LHCN-M2 (cell line): ENCODE measurements around the gene MMP20. TPM values are rescaled to one million over a fixed set of nuclear protein-coding genes. Genes with fewer than 3 reads are reported as not detected.

Experiments
- DNase-seq: peaks from one replicate; pipeline ENCODE4 v3.0.0-alpha.2; 2012; ENCODE audit warnings: low read depth
- total RNA-seq: library from RNA; depleted of rRNA; stranded (reverse); fragments of >200 nt; gene quantifications from 2 replicates; pipeline ENCODE4 v1.2.3, GENCODE V29; 2014

The MMP20 gene
- total RNA-seq, 1 experiment from 2014 or later, result not detected

GRCh38 chr11:102623128-102623527, 2.0 kb downstream of the MMP20 start:
- DNase-seq, result no peak

GRCh38 chr11:102622258-102622657, 2.9 kb downstream of the MMP20 start:
- no peak for DNase-seq

- DNase-seq, result peak; percentile 26
Observed at GRCh38 chr11:102620818-102621561, 4.1 kb downstream of the MMP20 start.

- no peak for DNase-seq
Observed at GRCh38 chr11:102620179-102620578, 5.0 kb downstream of the MMP20 start.

GRCh38 chr11:102617466-102618008, 7.6 kb downstream of the MMP20 start:
- DNase-seq, result no peak

GRCh38 chr11:102615894-102616432, 9.2 kb downstream of the MMP20 start:
- DNase-seq, result no peak

GRCh38 chr11:102615077-102615893, 9.8 kb downstream of the MMP20 start:
- no peak for DNase-seq

- DNase-seq, result peak; percentile 30
Observed at GRCh38 chr11:102614485-102614884, 10.6 kb downstream of the MMP20 start.

- DNase-seq, result no peak
Observed at GRCh38 chr11:102614031-102614430, 11.1 kb downstream of the MMP20 start.

- no peak for DNase-seq
Observed at GRCh38 chr11:102613450-102613849, 11.7 kb downstream of the MMP20 start.

- no peak for DNase-seq
Observed at GRCh38 chr11:102611291-102611690, 13.8 kb downstream of the MMP20 start.

- no peak for DNase-seq
Observed at GRCh38 chr11:102610200-102610599, 14.9 kb downstream of the MMP20 start.

GRCh38 chr11:102608699-102609098, 16.4 kb downstream of the MMP20 start:
- DNase-seq, result no peak

- peak; percentile 38 for DNase-seq
Observed at GRCh38 chr11:102604875-102605274, 20.3 kb downstream of the MMP20 start.

GRCh38 chr11:102604011-102604410, 21.1 kb downstream of the MMP20 start:
- DNase-seq, result no peak

- DNase-seq, result peak; percentile 44
Observed at GRCh38 chr11:102603576-102603975, 21.6 kb downstream of the MMP20 start.

GRCh38 chr11:102603091-102603490, 22.0 kb downstream of the MMP20 start:
- DNase-seq, result peak; percentile 94

- DNase-seq, result no peak
Observed at GRCh38 chr11:102600666-102601065, 24.5 kb downstream of the MMP20 start.

- DNase-seq, result peak; percentile 94
Observed at GRCh38 chr11:102599642-102600261, 25.4 kb downstream of the MMP20 start.

GRCh38 chr11:102598272-102598671, 26.9 kb downstream of the MMP20 start:
- DNase-seq, result no peak

- DNase-seq, result no peak
Observed at GRCh38 chr11:102596578-102596977, 28.6 kb downstream of the MMP20 start.
